Panc1 (cell line): ENCODE results near the gene ZBTB14.

Experiments
- CTCF ChIP-seq: fragments of 450-650 bp; IDR thresholded peaks from 2 replicates; pipeline ENCODE4 v1.5.1; 2017; ENCODE audit warnings: mild to moderate bottlenecking
- POLR2AphosphoS5 ChIP-seq: IDR thresholded peaks from 2 replicates; pipeline ENCODE4 v1.6.1; 2012; ENCODE audit warnings: mild to moderate bottlenecking, low read depth, low read length, moderate library complexity
- REST ChIP-seq, 2 experiments: IDR thresholded peaks; 2 replicates each; pipeline ENCODE4 v1.6.1; 2011 to 2012; ENCODE audit warnings: low read depth in 2 of 2, control low read depth in 1 of 2, low read length in 1 of 2, mild to moderate bottlenecking in 1 of 2, moderate library complexity in 1 of 2; ENCODE audit not compliant: insufficient read depth in 1 of 2
- SIN3A ChIP-seq: IDR thresholded peaks from 2 replicates; pipeline ENCODE4 v1.6.1; 2012; ENCODE audit warnings: low read depth, mild to moderate bottlenecking, low read length, moderate library complexity, borderline replicate concordance; ENCODE audit not compliant: insufficient read depth
- TCF7L2 ChIP-seq: IDR thresholded peaks from 2 replicates; pipeline ENCODE4 v1.6.1; 2011; ENCODE audit warnings: mild to moderate bottlenecking, low read depth, low read length, inconsistent platforms

- TF ChIP-seq CTCF (no peak), SIN3A (no peak), POLR2AphosphoS5 (no peak), REST (IDR thresholded peaks at IDR 0.05; ENCODE audit: insufficient read depth in 1 of 2, low read depth in 2 of 2, low read length in 1 of 2) (no peak), TCF7L2 (no peak)
Measured at GRCh38 chr18:5253910-5254309, 41.6 kb downstream of the ZBTB14 start.
